B cell (primary cell): ENCODE measurements around the gene NCOA3. TPM values are rescaled to one million over a fixed set of nuclear protein-coding genes. Genes with fewer than 3 reads are reported as not detected.

Source experiments
- ATAC-seq: fragments of 200-7000 bp; cut with Tn5 transposase; one replicate; pipeline ENCODE4 v1.10.0; 2021; ENCODE audit warnings: low read depth, mild to moderate bottlenecking, moderate number of reproducible peaks, moderate library complexity
- CTCF ChIA-PET: fragments of 350-600 bp; sonication (Branson Sonifier 250); formaldehyde crosslinking; loops from one replicate; lab custom pipeline; 2021; ENCODE audit warnings: antibody characterized with exemption, inconsistent platforms; lab: Charles Lee
- POLR2A ChIA-PET: fragments of 350-600 bp; sonication (Branson Sonifier 250); formaldehyde crosslinking; loops from one replicate; lab custom pipeline; 2021; ENCODE audit warnings: antibody characterized with exemption; lab: Charles Lee
- DNase-seq: peaks from one replicate; pipeline ENCODE4 v3.0.0; 2013
- H2AFZ ChIP-seq: 2 replicates; pipeline ENCODE4 v1.6.1; 2012; ENCODE audit warnings: mild to moderate bottlenecking, low read depth, low read length; ENCODE audit not compliant: insufficient read depth, poor library complexity, severe bottlenecking
- H3K27ac ChIP-seq, 2 donors: 1 replicate in 1 of 2; 2 replicates in 1 of 2; pipeline ENCODE4 v1.5.1; 2012 to 2013; ENCODE audit warnings: low read length in 2 of 2, mild to moderate bottlenecking in 2 of 2, moderate library complexity in 1 of 2
- H3K27me3 ChIP-seq, 4 experiments: fragments of 200-600 bp in 1 of 4; sonication (generic) in 1 of 4; replicated peaks in 1 of 4; 1 replicate in 2 of 4; 2 replicates in 2 of 4; pipeline versions ENCODE4 v1.6.1 to v1.7.0; 2013 to 2016; ENCODE audit warnings: low read length in 3 of 4, mild to moderate bottlenecking in 2 of 4, mixed read lengths in 1 of 4, moderate library complexity in 1 of 4; ENCODE audit not compliant: insufficient read depth in 4 of 4, control insufficient read depth in 3 of 4; ENCODE audit errors: control extremely low read depth in 1 of 4
- H3K36me3 ChIP-seq, 2 experiments: replicated peaks in 1 of 2; 1 replicate in 1 of 2; 2 replicates in 1 of 2; pipeline versions ENCODE4 v1.6.1 to v1.7.1; 2013; ENCODE audit warnings: low read length in 1 of 2; ENCODE audit not compliant: insufficient read depth in 2 of 2, control insufficient read depth in 1 of 2; ENCODE audit errors: control extremely low read depth in 1 of 2, extremely low read depth in 1 of 2
- H3K4me1 ChIP-seq, 2 donors: fragments of 200-600 bp in 1 of 2; sonication (generic) in 1 of 2; 1 replicate in 1 of 2; 2 replicates in 1 of 2; pipeline versions ENCODE4 v1.5.1 to v1.6.1; 2013 to 2017; ENCODE audit warnings: low read length in 2 of 2; ENCODE audit not compliant: control insufficient read depth in 2 of 2, insufficient read depth in 2 of 2
- H3K4me2 ChIP-seq: replicated peaks from 2 replicates; pipeline ENCODE3; 2012; ENCODE audit warnings: mild to moderate bottlenecking, low read depth, low read length; ENCODE audit not compliant: poor library complexity, severe bottlenecking
- H3K4me3 ChIP-seq, 5 experiments: fragments of 200-600 bp in 1 of 5; sonication (generic) in 1 of 5; 1 replicate in 3 of 5; 2 replicates in 2 of 5; pipeline versions ENCODE4 v1.5.1 to v1.7.0; 2011 to 2016; ENCODE audit warnings: low read length in 4 of 5, mild to moderate bottlenecking in 4 of 5, low read depth in 2 of 5, control low read depth in 1 of 5, moderate library complexity in 1 of 5; ENCODE audit not compliant: insufficient read depth in 1 of 5; ENCODE audit errors: control extremely low read depth in 1 of 5, extremely low read depth in 1 of 5
- H3K79me2 ChIP-seq: fragments of 200-600 bp; sonication (generic); one replicate; pipeline ENCODE4 v1.6.0; 2016; ENCODE audit warnings: low read length; ENCODE audit not compliant: control insufficient read depth, insufficient read depth
- H3K9ac ChIP-seq: fragments of 200-600 bp; sonication (generic); 2 replicates; pipeline ENCODE4 v1.6.1; 2017; ENCODE audit warnings: mild to moderate bottlenecking, low read length, moderate library complexity
- H3K9me3 ChIP-seq, 3 donors: one replicate each; pipeline versions ENCODE4 v1.6.1 to v1.7.1; 2013; ENCODE audit warnings: low read length in 2 of 3; ENCODE audit not compliant: control insufficient read depth in 2 of 3, insufficient read depth in 1 of 3; ENCODE audit errors: control extremely low read depth in 1 of 3
- H4K20me1 ChIP-seq: 2 replicates; pipeline ENCODE4 v1.6.0; 2012; ENCODE audit warnings: mild to moderate bottlenecking, low read length; ENCODE audit not compliant: insufficient read depth, control insufficient read depth, poor library complexity, severe bottlenecking
- H3K27ac Mint-ChIP-seq: one replicate; pipeline ENCODE4 v1.8.0; 2021; ENCODE audit warnings: mixed read lengths
- H3K27me3 Mint-ChIP-seq: one replicate; pipeline ENCODE4 v1.8.0; 2021; ENCODE audit warnings: mixed read lengths
- H3K4me1 Mint-ChIP-seq: one replicate; pipeline ENCODE4 v1.8.0; 2021; ENCODE audit warnings: mixed read lengths
- H3K4me3 Mint-ChIP-seq: one replicate; pipeline ENCODE4 v1.8.0; 2021; ENCODE audit warnings: mixed read lengths
- H3K9me3 Mint-ChIP-seq: one replicate; pipeline ENCODE4 v1.8.0; 2022; ENCODE audit warnings: mixed read lengths; ENCODE audit not compliant: insufficient read depth
- CTCF ChIP-seq: fragments of 200-600 bp; IDR thresholded peaks from one replicate; pipeline ENCODE4 v1.8.0; 2022; ENCODE audit warnings: antibody characterized with exemption, mild to moderate bottlenecking
- EZH2 ChIP-seq: IDR thresholded peaks from 2 replicates; pipeline ENCODE4 v1.6.1; 2012; ENCODE audit warnings: borderline replicate concordance, low read depth, mild to moderate bottlenecking, moderate library complexity, low read length; ENCODE audit not compliant: insufficient read depth, poor library complexity, severe bottlenecking
- WGBS: methylation state at CpG from one replicate; pipeline ENCODE4 v1.1.5; 2013; ENCODE audit warnings: missing lambda C conversion rate; ENCODE audit not compliant: insufficient coverage; 5-methylcytosine and 5-hydroxymethylcytosine counted together
- intact Hi-C: fragments of 100-400 bp; cut with micrococcal nuclease; formaldehyde crosslinking; loops from one replicate; pipeline ENCODE4 v1.10.0; 2022
- polyA plus RNA-seq: library from polyadenylated mRNA; depleted of rRNA; stranded (reverse); fragments of >200 nt; gene quantifications from 2 replicates; pipeline ENCODE4 v1.2.3, GENCODE V29; 2012
- total RNA-seq, 2 donors: library from RNA; stranded (reverse); fragments of 120-200 nt in 1 of 2; gene quantifications; 1 replicate in 1 of 2; 2 replicates in 1 of 2; pipeline versions ENCODE4 v1.2.3 to v1.2.4, GENCODE V29; 2013 to 2022

NCOA3 gene
- total and polyA plus RNA-seq, 2 donors (not counting 1 experiment from before 2014, with no cell fraction given), result 54.0 to 309 TPM

- ChIA-PET CTCF (no interaction called here), POLR2A (no interaction called here)
- intact Hi-C loops, result no loop called here
- Histone ChIP-seq H2AFZ (no peak overlapping the region), H3K79me2 (peaks cover 99% of the 10 kb centered on the region), H3K27me3 (no peaks in the 10 kb centered on the region), H3K27ac (peak overlapping the region in 1 of 2 donors; percentile 75), H3K4me1 (peaks cover 48 to 56% of the 10 kb centered on the region in 2 donors), H3K4me3 (no peak overlapping the region), H4K20me1 (peaks cover 72% of the 10 kb centered on the region), H3K9me3 (no peaks in the 10 kb centered on the region), H3K9ac (no peak overlapping the region), H3K4me2 (no peak overlapping the region), H3K36me3 (peaks cover 1 to 34% of the 10 kb centered on the region in 2 experiments)
- DNase-seq (no peak), ATAC-seq (no peak)
- Mint-ChIP-seq H3K27ac (no peak overlapping the region), H3K4me3 (no peak overlapping the region), H3K4me1 (peaks cover 68% of the 10 kb centered on the region), H3K9me3 (no peaks in the 10 kb centered on the region), H3K27me3 (no peaks in the 10 kb centered on the region)
- TF ChIP-seq CTCF, result no peak
- no peak for TF ChIP-seq EZH2
- 97% methylated on average over 4 of the region's 13 CpGs for WGBS
Measured at GRCh38 chr20:47546184-47547033, 44.7 kb downstream of the NCOA3 start.

GRCh38 chr20:47547034-47547387 is 45.3 kb downstream of the NCOA3 start:
- no peak overlapping the region for H2AFZ ChIP-seq
- peaks cover 99% of the 10 kb centered on the region for H3K79me2 ChIP-seq
- H4K20me1 ChIP-seq, result peaks cover 71% of the 10 kb centered on the region
- TF ChIP-seq CTCF, result no peak
- H3K4me1 ChIP-seq, result peaks cover 42 to 50% of the 10 kb centered on the region in 2 donors
- intact Hi-C loops, result no loop called here
- no peak overlapping the region for H3K4me2 ChIP-seq
- Mint-ChIP-seq H3K27me3 (no peaks in the 10 kb centered on the region), H3K4me3 (no peak overlapping the region), H3K9me3 (no peaks in the 10 kb centered on the region), H3K4me1 (peaks cover 66% of the 10 kb centered on the region), H3K27ac (no peak overlapping the region)
- DNase-seq (no peak), ATAC-seq (no peak)
- peaks cover 1 to 31% of the 10 kb centered on the region in 2 experiments for H3K36me3 ChIP-seq
- H3K9me3 ChIP-seq, result no peaks in the 10 kb centered on the region
- WGBS, result no CpG with 5 or more reads among the region's 5 CpGs
- H3K9ac ChIP-seq, result no peak overlapping the region
- CTCF ChIA-PET, result no interaction called here
- no peak overlapping the region for H3K27ac ChIP-seq
- no peak overlapping the region for H3K4me3 ChIP-seq
- H3K27me3 ChIP-seq, result no peaks in the 10 kb centered on the region
- POLR2A ChIA-PET, result no interaction called here
